Smooth muscle cell (in vitro differentiated cells): Measurements from ENCODE around the gene PCSK6. TPM values are rescaled to one million over a fixed set of nuclear protein-coding genes. Genes with fewer than 3 reads are reported as not detected.

Experiments
- DNase-seq: peaks from one replicate; lab custom pipeline; 2025; ENCODE audit not compliant: unreplicated experiment; lab: John Stamatoyannopoulos, UW
- H2AFZ ChIP-seq: fragments of 200-600 bp; sonication (generic); 2 replicates; pipeline ENCODE4 v1.6.0; 2016; ENCODE audit warnings: antibody characterized with exemption, low read depth, mild to moderate bottlenecking
- H3F3A ChIP-seq: fragments of 200-600 bp; sonication (generic); 2 replicates; pipeline ENCODE4 v1.6.0; 2017; ENCODE audit warnings: antibody characterized with exemption, low read depth
- H3K27ac ChIP-seq: fragments of 200-600 bp; sonication (generic); 2 replicates; pipeline ENCODE4 v1.5.1; 2016; ENCODE audit warnings: low read depth, mild to moderate bottlenecking
- H3K27me3 ChIP-seq: fragments of 200-600 bp; sonication (generic); 2 replicates; pipeline ENCODE4 v1.6.1; 2016; ENCODE audit warnings: low read depth, mild to moderate bottlenecking
- H3K36me3 ChIP-seq: fragments of 200-600 bp; sonication (generic); 2 replicates; pipeline ENCODE4 v1.5.1; 2016; ENCODE audit warnings: low read depth
- H3K4me1 ChIP-seq: fragments of 200-600 bp; sonication (generic); 2 replicates; pipeline ENCODE4 v1.5.1; 2016; ENCODE audit warnings: low read depth
- H3K4me2 ChIP-seq: fragments of 200-600 bp; sonication (generic); 2 replicates; pipeline ENCODE4 v1.6.0; 2016; ENCODE audit warnings: mild to moderate bottlenecking
- H3K4me3 ChIP-seq: fragments of 200-600 bp; sonication (generic); 2 replicates; pipeline ENCODE4 v1.5.1; 2016; ENCODE audit warnings: mild to moderate bottlenecking
- H3K79me2 ChIP-seq: fragments of 200-600 bp; sonication (generic); 2 replicates; pipeline ENCODE4 v1.6.0; 2016; ENCODE audit warnings: low read depth, mild to moderate bottlenecking
- H3K9ac ChIP-seq: fragments of 200-600 bp; sonication (generic); 2 replicates; pipeline ENCODE4 v1.6.0; 2016; ENCODE audit warnings: low read depth
- H3K9me3 ChIP-seq: fragments of 200-600 bp; sonication (generic); replicated peaks from 2 replicates; pipeline ENCODE4 v1.5.1; 2016; ENCODE audit warnings: low read depth
- H4K20me1 ChIP-seq: fragments of 200-600 bp; sonication (generic); 2 replicates; pipeline ENCODE4 v1.6.0; 2016; ENCODE audit warnings: low read depth
- CTCF ChIP-seq: fragments of 200-600 bp; sonication (generic); IDR thresholded peaks from 2 replicates; pipeline ENCODE4 v1.5.1; 2017; ENCODE audit warnings: borderline replicate concordance, mild to moderate bottlenecking, antibody characterized with exemption; ENCODE audit not compliant: insufficient read depth, poor library complexity, severe bottlenecking
- WGBS: methylation state at CpG from one replicate; pipeline ENCODE4 v1.1.7; 2016; ENCODE audit warnings: low lambda C conversion rate; 5-methylcytosine and 5-hydroxymethylcytosine counted together
- polyA plus RNA-seq: library from polyadenylated mRNA; unstranded; fragments of >200 nt; fragmentation: Nextera tagmentation; extraction: Ambion mirVana; gene quantifications from 2 replicates; pipeline ENCODE4 v1.2.1, GENCODE V29; 2016
- total RNA-seq: library from RNA; depleted of rRNA; stranded (reverse); fragments of >200 nt; gene quantifications from 2 replicates; pipeline ENCODE4 v1.2.3, GENCODE V29; 2014

The PCSK6 gene
- total and polyA plus RNA-seq, 2 experiments from 2014 or later: 17.5 TPM

- H3K79me2 ChIP-seq: peaks cover 26% of the 10 kb centered on the region
- peak within 1 kb of the TSS; percentile 90 for H3K9ac ChIP-seq
- peaks cover 24% of the 10 kb centered on the region for H3F3A ChIP-seq
- peaks cover 42% of the 10 kb centered on the region for H4K20me1 ChIP-seq
- H3K4me2 ChIP-seq: peak within 1 kb of the TSS; percentile 98
- H3K27me3 ChIP-seq: no peaks in the 10 kb centered on the region
- peak; percentile 75 for DNase-seq
- H3K27ac ChIP-seq: peak within 1 kb of the TSS; percentile 74
- 2% methylated on average over 49 of the region's 91 CpGs for WGBS
- peak within 1 kb of the TSS; percentile 98 for H3K4me3 ChIP-seq
- H2AFZ ChIP-seq: peak within 1 kb of the TSS; percentile 47
- no peak for TF ChIP-seq CTCF
- H3K36me3 ChIP-seq: peaks cover 27% of the 10 kb centered on the region
- no peaks in the 10 kb centered on the region for H3K9me3 ChIP-seq
- H3K4me1 ChIP-seq: peaks cover 5% of the 10 kb centered on the region
Measured at GRCh38 chr15:101277038-101277822, 212.3 kb downstream of the PCSK6 start, which contains the start of gene SELENOS. TSS of gene SELENOS (minus strand) at chr15:101277485. CDS start at chr15:101277417, 68 bp downstream.

GRCh38 chr15:101276501-101277037 is 212.9 kb downstream of the PCSK6 start:
- H4K20me1 ChIP-seq: peaks cover 42% of the 10 kb centered on the region
- H3K27ac ChIP-seq: peak overlapping the region; percentile 74
- TF ChIP-seq CTCF: peak; percentile 40
- no peak for DNase-seq
- peaks cover 30% of the 10 kb centered on the region for H3F3A ChIP-seq
- H3K9me3 ChIP-seq: no peaks in the 10 kb centered on the region
- H3K4me1 ChIP-seq: peaks cover 5% of the 10 kb centered on the region
- peak overlapping the region; percentile 90 for H3K9ac ChIP-seq
- WGBS: 21% methylated on average over 14 of the region's 14 CpGs
- H3K4me2 ChIP-seq: peak overlapping the region; percentile 98
- no peaks in the 10 kb centered on the region for H3K27me3 ChIP-seq
- H2AFZ ChIP-seq: peak overlapping the region; percentile 30
- H3K4me3 ChIP-seq: peak overlapping the region; percentile 98
- H3K36me3 ChIP-seq: peaks cover 33% of the 10 kb centered on the region
- peaks cover 26% of the 10 kb centered on the region for H3K79me2 ChIP-seq

GRCh38 chr15:101275018-101275417 is 214.5 kb downstream of the PCSK6 start:
- no peak for TF ChIP-seq CTCF

More at GRCh38 chr15:101275018-101275417, 214.5 kb downstream of the PCSK6 start:
- Histone ChIP-seq H4K20me1 (peaks cover 48% of the 10 kb centered on the region), H3K4me2 (no peak overlapping the region), H3K36me3 (peaks cover 42% of the 10 kb centered on the region), H2AFZ (no peak overlapping the region), H3K9ac (no peak overlapping the region), H3K4me3 (no peak overlapping the region), H3K9me3 (no peaks in the 10 kb centered on the region), H3K79me2 (peaks cover 26% of the 10 kb centered on the region), H3K27ac (no peak overlapping the region), H3F3A (peaks cover 30% of the 10 kb centered on the region), H3K27me3 (no peaks in the 10 kb centered on the region), H3K4me1 (peaks cover 5% of the 10 kb centered on the region)
- 98% methylated on average over 5 of the region's 5 CpGs for WGBS
- no peak for DNase-seq
